CD14-positive monocyte (primary cell): Measurements from ENCODE around the gene TEAD2. TPM values are rescaled to one million over a fixed set of nuclear protein-coding genes. Genes with fewer than 3 reads are reported as not detected.

Experiments
- DNase-seq, 3 donors: peaks; one replicate each; pipeline ENCODE4 v3.0.0-alpha.2; 2011 to 2022
- H2AFZ ChIP-seq: 2 replicates; pipeline ENCODE4 v1.6.0; 2012; ENCODE audit warnings: mild to moderate bottlenecking, low read depth, low read length, inconsistent platforms; ENCODE audit not compliant: insufficient read depth, poor library complexity, severe bottlenecking
- H3K27ac ChIP-seq, 2 donors: 1 replicate in 1 of 2; 2 replicates in 1 of 2; pipeline ENCODE4 v1.5.1; 2012 to 2013; ENCODE audit warnings: low read length in 2 of 2, control low read depth in 1 of 2, inconsistent platforms in 1 of 2, low read depth in 1 of 2, mild to moderate bottlenecking in 1 of 2
- H3K27me3 ChIP-seq, 2 donors: one replicate each; pipeline versions ENCODE4 v1.6.0 to v1.6.1; 2011 to 2013; ENCODE audit warnings: low read length in 2 of 2; ENCODE audit not compliant: control insufficient read depth in 2 of 2, insufficient read depth in 2 of 2
- H3K36me3 ChIP-seq, 2 donors: replicated peaks in 1 of 2; 1 replicate in 1 of 2; 2 replicates in 1 of 2; pipeline versions ENCODE4 v1.5.1 to v1.6.1; 2012 to 2013; ENCODE audit warnings: low read length in 2 of 2, control low read depth in 1 of 2, inconsistent platforms in 1 of 2, mild to moderate bottlenecking in 1 of 2; ENCODE audit not compliant: insufficient read depth in 2 of 2, control insufficient read depth in 1 of 2
- H3K4me1 ChIP-seq, 2 donors: 1 replicate in 1 of 2; 2 replicates in 1 of 2; pipeline versions ENCODE4 v1.5.1 to v1.6.1; 2012 to 2013; ENCODE audit warnings: low read length in 2 of 2, control low read depth in 1 of 2, inconsistent platforms in 1 of 2, mild to moderate bottlenecking in 1 of 2, moderate library complexity in 1 of 2; ENCODE audit not compliant: insufficient read depth in 2 of 2, control insufficient read depth in 1 of 2
- H3K4me2 ChIP-seq: replicated peaks from 2 replicates; pipeline ENCODE3; 2012; ENCODE audit warnings: low read length, moderate library complexity, mild to moderate bottlenecking; ENCODE audit not compliant: poor library complexity, severe bottlenecking; ENCODE audit errors: extremely low read depth
- H3K4me3 ChIP-seq, 3 experiments: fragments of 200-600 bp in 1 of 3; sonication (generic) in 1 of 3; replicated peaks in 1 of 3; 1 replicate in 2 of 3; 2 replicates in 1 of 3; pipeline ENCODE4 v1.5.1; 2011 to 2013; ENCODE audit warnings: low read length in 3 of 3, mild to moderate bottlenecking in 3 of 3, control low read depth in 2 of 3, low read depth in 2 of 3, inconsistent platforms in 1 of 3, moderate library complexity in 1 of 3
- H3K79me2 ChIP-seq: 2 replicates; pipeline ENCODE4 v1.6.0; 2012; ENCODE audit warnings: mild to moderate bottlenecking, control low read depth, inconsistent platforms, low read length, moderate library complexity; ENCODE audit not compliant: insufficient read depth
- H3K9ac ChIP-seq: 2 replicates; pipeline ENCODE4 v1.6.0; 2017; ENCODE audit warnings: low read length, mild to moderate bottlenecking; ENCODE audit not compliant: insufficient read depth, poor library complexity, severe bottlenecking
- H3K9me3 ChIP-seq, 2 donors: replicated peaks in 1 of 2; 1 replicate in 1 of 2; 2 replicates in 1 of 2; pipeline versions ENCODE4 v1.5.1 to v1.6.1; 2012 to 2013; ENCODE audit warnings: low read length in 2 of 2, control low read depth in 1 of 2; ENCODE audit not compliant: control insufficient read depth in 1 of 2, insufficient read depth in 1 of 2
- H4K20me1 ChIP-seq: 2 replicates; pipeline ENCODE4 v1.6.0; 2012; ENCODE audit warnings: mild to moderate bottlenecking, low read length, control low read depth, moderate library complexity; ENCODE audit not compliant: insufficient read depth
- H3K27ac Mint-ChIP-seq, 7 donors: one replicate each; pipeline ENCODE4 v1.8.0; 2020; ENCODE audit warnings: mild to moderate bottlenecking in 7 of 7, mixed read lengths in 7 of 7, moderate library complexity in 6 of 7, inconsistent platforms in 2 of 7
- H3K27me3 Mint-ChIP-seq, 3 donors: one replicate each; pipeline ENCODE4 v1.8.0; 2021 to 2022; ENCODE audit warnings: low read depth in 3 of 3, mild to moderate bottlenecking in 3 of 3, mixed read lengths in 3 of 3, moderate library complexity in 3 of 3, inconsistent platforms in 1 of 3
- H3K36me3 Mint-ChIP-seq, 2 donors: one replicate each; pipeline ENCODE4 v1.8.0; 2020; ENCODE audit warnings: mixed read lengths in 2 of 2, inconsistent platforms in 1 of 2, mild to moderate bottlenecking in 1 of 2
- H3K4me1 Mint-ChIP-seq: one replicate; pipeline ENCODE4 v1.8.0; 2020; ENCODE audit warnings: mild to moderate bottlenecking, mixed read lengths
- H3K4me3 Mint-ChIP-seq, 2 donors: one replicate each; pipeline ENCODE4 v1.8.0; 2020; ENCODE audit warnings: mild to moderate bottlenecking in 2 of 2, mixed read lengths in 2 of 2, moderate library complexity in 1 of 2
- H3K9me3 Mint-ChIP-seq, 7 donors: one replicate each; pipeline ENCODE4 v1.8.0; 2020 to 2022; ENCODE audit warnings: mixed read lengths in 7 of 7, mild to moderate bottlenecking in 6 of 7, moderate library complexity in 6 of 7, inconsistent platforms in 2 of 7
- WGBS: methylation state at CpG from one replicate; pipeline ENCODE4 v1.1.5; 2013; ENCODE audit warnings: missing lambda C conversion rate; ENCODE audit not compliant: insufficient coverage; 5-methylcytosine and 5-hydroxymethylcytosine counted together
- intact Hi-C, 2 donors: fragments of 100-400 bp; cut with micrococcal nuclease; formaldehyde crosslinking; loops; one replicate each; pipeline versions ENCODE4 v1.15.0 to v1.15.1; 2023
- polyA plus RNA-seq, 3 donors: library from polyadenylated mRNA; depleted of rRNA in 1 of 3; unstranded in 2 of 3; stranded (reverse) in 1 of 3; fragments of 300-500 nt in 2 of 3; fragments of >200 nt in 1 of 3; fragmentation: Illumina TruSeq in 2 of 3; gene quantifications; 1 replicate in 2 of 3; 2 replicates in 1 of 3; pipeline ENCODE4 v1.2.3, GENCODE V29; 2012 to 2021
- TF ChIP-seq, protein P1 (sequence below): fragments of 200-600 bp; IDR thresholded peaks from one replicate; pipeline ENCODE4 v1.8.0; 2022; ENCODE audit warnings: antibody characterized with exemption, mild to moderate bottlenecking

Gene TEAD2
- polyA plus RNA-seq, 3 donors = not detected

- Histone ChIP-seq H3K27ac (no peak overlapping the region), H4K20me1 (no peaks in the 10 kb centered on the region), H3K9me3 (no peaks in the 10 kb centered on the region), H3K4me2 (no peak overlapping the region), H3K4me1 (peaks cover 3 to 4% of the 10 kb centered on the region in 2 donors), H3K9ac (no peak overlapping the region), H3K27me3 (peaks cover 0 to 6% of the 10 kb centered on the region in 2 donors), H3K36me3 (no peaks in the 10 kb centered on the region), H3K79me2 (no peaks in the 10 kb centered on the region), H2AFZ (no peak overlapping the region), H3K4me3 (no peak overlapping the region)
- WGBS = no CpG with 5 or more reads among the region's 3 CpGs
- H3K36me3 Mint-ChIP-seq = no peaks in the 10 kb centered on the region
- H3K4me1 Mint-ChIP-seq = peaks cover 2% of the 10 kb centered on the region
- TF ChIP-seq, protein P1, sequence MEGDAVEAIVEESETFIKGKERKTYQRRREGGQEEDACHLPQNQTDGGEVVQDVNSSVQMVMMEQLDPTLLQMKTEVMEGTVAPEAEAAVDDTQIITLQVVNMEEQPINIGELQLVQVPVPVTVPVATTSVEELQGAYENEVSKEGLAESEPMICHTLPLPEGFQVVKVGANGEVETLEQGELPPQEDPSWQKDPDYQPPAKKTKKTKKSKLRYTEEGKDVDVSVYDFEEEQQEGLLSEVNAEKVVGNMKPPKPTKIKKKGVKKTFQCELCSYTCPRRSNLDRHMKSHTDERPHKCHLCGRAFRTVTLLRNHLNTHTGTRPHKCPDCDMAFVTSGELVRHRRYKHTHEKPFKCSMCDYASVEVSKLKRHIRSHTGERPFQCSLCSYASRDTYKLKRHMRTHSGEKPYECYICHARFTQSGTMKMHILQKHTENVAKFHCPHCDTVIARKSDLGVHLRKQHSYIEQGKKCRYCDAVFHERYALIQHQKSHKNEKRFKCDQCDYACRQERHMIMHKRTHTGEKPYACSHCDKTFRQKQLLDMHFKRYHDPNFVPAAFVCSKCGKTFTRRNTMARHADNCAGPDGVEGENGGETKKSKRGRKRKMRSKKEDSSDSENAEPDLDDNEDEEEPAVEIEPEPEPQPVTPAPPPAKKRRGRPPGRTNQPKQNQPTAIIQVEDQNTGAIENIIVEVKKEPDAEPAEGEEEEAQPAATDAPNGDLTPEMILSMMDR = no peak
- intact Hi-C loops = no loop called here
- H3K9me3 Mint-ChIP-seq = no peaks in the 10 kb centered on the region
- no peak for DNase-seq
- H3K27ac Mint-ChIP-seq = no peak overlapping the region
- peaks cover 11 to 14% (median 13%) of the 10 kb centered on the region in 3 donors for H3K27me3 Mint-ChIP-seq
- H3K4me3 Mint-ChIP-seq = no peak overlapping the region
Observed at GRCh38 chr19:49297403-49297802, 64.8 kb downstream of the TEAD2 start.

DNA sequence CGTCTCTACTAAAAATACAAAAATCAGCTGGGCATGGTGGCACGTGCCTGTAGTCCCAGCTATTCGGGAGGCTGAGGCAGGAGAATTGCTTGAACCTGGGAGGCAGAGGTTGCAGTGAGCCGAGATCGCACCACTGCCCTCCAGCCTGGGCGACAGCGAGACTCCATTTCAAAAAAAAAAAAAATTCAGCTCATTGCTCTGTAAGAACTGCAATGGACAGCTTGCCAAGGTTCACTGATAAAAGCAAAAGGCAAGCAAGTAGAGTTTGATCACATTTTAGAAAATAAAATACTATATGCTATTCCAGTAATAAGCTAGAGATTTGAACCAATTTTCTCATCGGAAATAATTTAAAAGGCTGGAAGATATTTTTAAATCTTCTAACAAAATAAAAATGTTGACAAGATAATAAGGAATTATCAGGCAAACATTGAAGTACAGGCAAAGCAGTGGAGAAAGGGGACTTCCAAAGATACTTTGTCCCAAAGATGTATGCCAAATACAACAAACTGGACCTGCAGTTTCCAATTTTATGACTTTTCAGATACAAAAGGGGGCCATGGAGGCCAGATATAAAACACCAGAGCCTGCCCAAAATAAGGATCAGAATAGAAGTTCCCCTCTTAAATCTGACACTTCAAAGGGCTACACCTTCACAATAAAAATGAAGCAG lies 66.9 kb downstream of the TEAD2 start:
- Mint-ChIP-seq H3K27me3 (peaks cover 4 to 9% (median 8%) of the 10 kb centered on the region in 3 donors), H3K27ac (no peak overlapping the region), H3K36me3 (no peaks in the 10 kb centered on the region), H3K4me3 (no peak overlapping the region), H3K4me1 (no peaks in the 10 kb centered on the region), H3K9me3 (no peaks in the 10 kb centered on the region)
- TF ChIP-seq, protein P1 = no peak
- Histone ChIP-seq H3K4me3 (no peak overlapping the region), H3K4me1 (no peaks in the 10 kb centered on the region), H3K36me3 (no peaks in the 10 kb centered on the region), H3K27ac (no peak overlapping the region), H3K9ac (no peak overlapping the region), H3K9me3 (no peaks in the 10 kb centered on the region), H3K79me2 (no peaks in the 10 kb centered on the region), H3K27me3 (peaks cover 0 to 4% of the 10 kb centered on the region in 2 donors), H4K20me1 (no peaks in the 10 kb centered on the region), H3K4me2 (no peak overlapping the region), H2AFZ (no peak overlapping the region)
- intact Hi-C loops = no loop called here
- no peak for DNase-seq
- WGBS = 100% methylated on average over 2 of the region's 8 CpGs
